Measurements from ENCODE around the gene TUBB1. TPM values are rescaled to one million over a fixed set of nuclear protein-coding genes. Genes with fewer than 3 reads are reported as not detected.

Gene TUBB1
- polyA plus RNA-seq, 1 experiment, result not detected

DNA sequence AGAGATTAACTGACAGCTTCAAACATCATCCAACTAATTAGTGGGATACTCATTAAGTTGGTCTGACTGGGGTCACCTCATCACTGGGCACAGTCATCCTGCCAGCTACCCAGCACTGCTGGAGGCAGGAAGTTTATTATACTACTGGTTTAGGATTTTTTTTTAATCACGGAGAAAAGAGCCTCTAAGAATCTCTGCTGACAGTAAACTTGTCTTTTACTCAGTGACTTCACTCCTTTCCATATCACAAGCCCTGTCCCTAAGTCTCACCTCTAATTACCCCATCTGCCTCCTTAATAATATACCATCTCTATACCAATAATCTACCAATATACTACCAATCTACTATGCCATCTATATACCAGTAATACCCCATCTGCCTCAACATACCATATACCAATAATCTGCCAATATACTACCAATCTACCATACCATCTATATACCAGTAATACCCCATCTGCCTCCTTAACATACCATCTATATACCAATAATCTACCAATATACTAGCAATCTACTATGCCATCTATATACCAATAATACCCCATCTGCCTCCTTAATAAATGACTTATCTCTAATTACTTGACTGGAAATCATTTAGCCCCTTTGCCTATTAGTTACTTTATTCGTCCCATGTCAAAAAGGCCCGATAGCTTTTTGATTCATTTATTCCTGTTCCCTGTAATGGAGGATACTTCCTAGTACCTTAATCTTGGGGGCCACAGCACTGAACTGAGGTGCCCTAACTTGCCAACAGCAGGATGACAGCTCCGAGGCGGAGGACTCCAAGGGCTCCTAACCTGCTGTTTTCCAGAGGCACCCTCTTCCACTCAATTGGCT, 7.9 kb downstream of the TUBB1 start:
- H3K9me3 ChIP-seq (ENCODE audit: control insufficient read depth, insufficient read depth, low read length), result no peaks in the 10 kb centered on the region; the same call in 1 of the 2 replicates
- no peak overlapping the region for H3K27ac ChIP-seq (ENCODE audit: low read depth, low read length)
- no peak overlapping the region for H3K4me3 ChIP-seq (ENCODE audit: low read depth, low read length)
- H3K27me3 ChIP-seq (ENCODE audit: control insufficient read depth, insufficient read depth, low read length), result no peaks in the 10 kb centered on the region
- CTCF ChIA-PET, result interaction anchor here (2.0 kb wide), 1 partner anchor 157 kb away, joined by 9 read pairs; no protein-coding TSS in a partner anchor
- DNase-seq (ENCODE audit: low read depth, low spot score), result no peak
- POLR2A ChIA-PET, result no interaction called here
- TF ChIP-seq, protein P1, sequence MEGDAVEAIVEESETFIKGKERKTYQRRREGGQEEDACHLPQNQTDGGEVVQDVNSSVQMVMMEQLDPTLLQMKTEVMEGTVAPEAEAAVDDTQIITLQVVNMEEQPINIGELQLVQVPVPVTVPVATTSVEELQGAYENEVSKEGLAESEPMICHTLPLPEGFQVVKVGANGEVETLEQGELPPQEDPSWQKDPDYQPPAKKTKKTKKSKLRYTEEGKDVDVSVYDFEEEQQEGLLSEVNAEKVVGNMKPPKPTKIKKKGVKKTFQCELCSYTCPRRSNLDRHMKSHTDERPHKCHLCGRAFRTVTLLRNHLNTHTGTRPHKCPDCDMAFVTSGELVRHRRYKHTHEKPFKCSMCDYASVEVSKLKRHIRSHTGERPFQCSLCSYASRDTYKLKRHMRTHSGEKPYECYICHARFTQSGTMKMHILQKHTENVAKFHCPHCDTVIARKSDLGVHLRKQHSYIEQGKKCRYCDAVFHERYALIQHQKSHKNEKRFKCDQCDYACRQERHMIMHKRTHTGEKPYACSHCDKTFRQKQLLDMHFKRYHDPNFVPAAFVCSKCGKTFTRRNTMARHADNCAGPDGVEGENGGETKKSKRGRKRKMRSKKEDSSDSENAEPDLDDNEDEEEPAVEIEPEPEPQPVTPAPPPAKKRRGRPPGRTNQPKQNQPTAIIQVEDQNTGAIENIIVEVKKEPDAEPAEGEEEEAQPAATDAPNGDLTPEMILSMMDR (IDR thresholded peaks at IDR 0.05; ENCODE audit: low read depth, low read length), result no peak

DNA sequence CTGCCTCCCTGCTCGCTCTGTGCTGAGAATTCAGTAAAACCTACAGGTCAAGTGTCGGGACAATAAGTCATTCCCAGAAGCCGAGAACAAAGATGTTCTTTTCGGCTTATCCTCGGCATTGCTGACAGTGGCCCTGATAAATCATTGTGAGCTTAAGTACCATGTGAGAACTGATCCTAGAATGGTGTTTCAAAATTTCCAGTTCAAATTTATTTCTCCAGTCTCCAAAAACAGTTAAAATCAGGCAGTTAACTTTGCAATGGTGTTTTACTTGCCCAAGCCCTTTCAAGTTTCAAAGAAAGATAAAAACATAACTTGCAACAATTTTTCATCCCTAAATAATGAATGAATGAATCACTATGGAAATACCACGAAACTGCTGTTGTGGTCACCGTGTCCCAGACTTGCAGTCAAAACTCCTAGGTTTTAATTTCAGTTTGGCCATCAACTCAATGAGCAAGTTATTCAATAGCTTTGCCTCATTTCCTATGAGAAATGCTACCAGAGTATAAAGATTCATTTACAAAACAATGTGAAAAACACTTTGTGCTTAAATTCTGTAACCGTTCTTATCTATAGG, 8.6 kb downstream of the TUBB1 start:
- no peaks in the 10 kb centered on the region; the same call in 1 of the 2 replicates for H3K9me3 ChIP-seq (ENCODE audit: control insufficient read depth, insufficient read depth, low read length)
- ChIA-PET POLR2A (no interaction called here), CTCF (interaction anchor here (2.0 kb wide), 1 partner anchor 157 kb away, joined by 9 read pairs; no protein-coding TSS in a partner anchor)
- no peak overlapping the region for H3K27ac ChIP-seq (ENCODE audit: low read depth, low read length)
- TF ChIP-seq, protein P1 (IDR thresholded peaks at IDR 0.05; ENCODE audit: low read depth, low read length), result no peak
- DNase-seq (ENCODE audit: low read depth, low spot score), result no peak
- no peak overlapping the region for H3K4me3 ChIP-seq (ENCODE audit: low read depth, low read length)
- no peaks in the 10 kb centered on the region for H3K27me3 ChIP-seq (ENCODE audit: control insufficient read depth, insufficient read depth, low read length)

DNA sequence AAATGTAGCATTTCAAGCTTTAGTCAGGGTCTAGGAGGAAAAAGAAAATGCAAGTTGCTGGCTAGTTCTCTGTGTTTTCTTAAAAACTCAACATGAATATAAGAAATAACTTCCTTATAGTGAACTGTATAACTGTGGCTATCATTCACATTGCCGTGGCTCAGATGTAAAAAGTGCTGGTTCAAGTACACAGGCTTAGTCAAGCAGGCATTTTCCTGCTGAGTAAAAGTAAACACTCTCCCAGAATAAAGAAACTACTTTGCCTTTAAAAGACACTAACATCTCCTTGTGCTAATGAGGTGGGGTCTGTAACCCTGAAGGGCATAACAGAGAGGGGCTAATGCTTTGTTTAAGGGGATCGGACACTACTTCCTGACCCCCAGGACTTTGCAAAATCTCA, 9.6 kb downstream of the TUBB1 start:
- ChIA-PET CTCF (interaction anchor here (0.9 to 2.0 kb wide), 2 partner anchors 58 to 158 kb away, joined by 3 to 9 read pairs; no protein-coding TSS in a partner anchor), POLR2A (no interaction called here)
- Histone ChIP-seq H3K4me3 (ENCODE audit: low read depth, low read length) (peak overlapping the region; percentile 38), H3K27ac (ENCODE audit: low read depth, low read length) (no peak overlapping the region), H3K27me3 (ENCODE audit: control insufficient read depth, insufficient read depth, low read length) (no peaks in the 10 kb centered on the region), H3K9me3 (ENCODE audit: control insufficient read depth, insufficient read depth, low read length) (no peaks in the 10 kb centered on the region; the same call in 1 of the 2 replicates)
- DNase-seq (ENCODE audit: low read depth, low spot score), result no peak
- TF ChIP-seq, protein P1 (IDR thresholded peaks at IDR 0.05; ENCODE audit: low read depth, low read length), result no peak

DNA sequence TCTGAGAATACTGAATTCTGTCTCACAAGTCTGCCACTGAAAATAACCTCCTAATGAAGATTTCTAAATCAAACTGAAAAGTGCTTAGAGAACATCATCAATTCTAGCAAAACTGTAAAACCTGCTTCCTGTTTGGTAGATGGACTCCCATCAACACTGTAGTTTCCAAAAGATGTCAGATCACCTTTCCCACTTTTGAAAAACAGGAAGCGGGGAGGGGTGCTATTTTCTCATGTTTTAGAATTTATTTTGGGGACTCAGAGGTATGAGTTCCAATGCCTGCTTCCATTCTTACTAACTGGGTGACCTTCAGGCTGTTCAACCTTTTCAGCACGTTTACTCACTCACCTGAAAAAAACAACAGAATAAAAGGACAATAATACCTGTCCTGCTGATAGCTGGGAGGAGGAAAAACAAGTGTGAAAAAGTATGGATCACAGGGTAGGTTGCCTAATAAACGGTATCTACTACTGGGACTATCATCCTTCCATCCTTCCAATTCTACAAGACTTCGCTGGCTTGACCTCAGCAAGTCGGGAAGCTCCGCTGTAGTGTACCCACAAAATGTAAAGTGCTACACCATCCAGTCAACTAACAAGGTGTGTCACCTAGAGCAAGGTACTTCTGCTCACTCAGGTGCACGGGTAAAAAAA, 11.8 kb downstream of the TUBB1 start:
- ChIA-PET POLR2A (interaction anchor here (1.2 to 2.1 kb wide), 4 partner anchors 8 to 161 kb away, joined by 3 to 24 read pairs (median 4); partner anchors contain the start of gene PRELID3B), CTCF (no interaction called here)
- TF ChIP-seq, protein P1 (IDR thresholded peaks at IDR 0.05; ENCODE audit: low read depth, low read length), result no peak
- H3K9me3 ChIP-seq (ENCODE audit: control insufficient read depth, insufficient read depth, low read length), result no peaks in the 10 kb centered on the region
- no peak for DNase-seq (ENCODE audit: low read depth, low spot score)
- H3K4me3 ChIP-seq (ENCODE audit: low read depth, low read length), result peak overlapping the region; percentile 77
- no peaks in the 10 kb centered on the region for H3K27me3 ChIP-seq (ENCODE audit: control insufficient read depth, insufficient read depth, low read length)
- no peak overlapping the region for H3K27ac ChIP-seq (ENCODE audit: low read depth, low read length)
